ENCODE results near the gene AGMAT. TPM values are rescaled to one million over a fixed set of nuclear protein-coding genes. Genes with fewer than 3 reads are reported as not detected.

The AGMAT gene
- total and polyA plus RNA-seq, 2 of the 8 experiments (the other 6 are each of a cell fraction or from before 2014, with no cell fraction given), result 3.7 to 5.8 TPM

DNA sequence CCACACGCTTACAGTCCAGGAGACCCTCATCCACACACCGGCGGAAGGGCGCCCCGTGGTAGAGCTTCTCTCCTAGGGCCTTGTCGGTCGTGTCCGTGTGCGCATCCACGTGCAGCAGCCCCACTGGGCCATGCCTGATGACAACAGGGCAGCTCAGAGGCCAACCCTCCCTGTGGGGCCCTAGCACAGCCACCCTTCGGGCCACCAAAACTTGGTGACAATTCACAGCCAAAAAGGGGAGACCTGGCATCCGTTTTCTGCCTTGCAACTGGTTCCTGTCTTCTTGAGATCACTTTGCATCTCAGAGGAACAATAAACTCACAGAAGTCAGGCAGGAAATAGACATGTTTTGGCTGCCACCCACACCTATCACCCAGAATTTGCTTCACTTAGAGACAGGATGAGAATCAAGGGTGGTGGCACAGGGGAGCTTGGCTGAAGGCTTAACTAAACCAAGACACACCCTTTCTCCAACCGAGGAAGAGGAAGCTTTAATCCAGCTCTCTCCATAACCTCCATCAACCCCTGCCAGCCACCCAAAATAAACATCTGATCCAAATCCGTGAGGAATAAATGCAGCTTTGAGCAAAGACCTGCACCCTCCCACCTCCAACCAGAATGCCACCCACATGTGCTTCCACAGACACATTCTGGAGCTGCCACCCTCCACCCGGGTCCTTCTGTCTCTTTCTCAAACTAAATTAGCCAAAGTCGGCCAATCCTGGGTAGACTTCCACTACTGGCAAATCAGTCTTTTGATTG, 5.7 kb downstream of the AGMAT start:
- no peaks in the 10 kb centered on the region for H3K79me2 ChIP-seq (ENCODE audit: control insufficient read depth in 1 of 2, insufficient read depth in 2 of 2, low read length in 2 of 2)
- H3K4me3 ChIP-seq (ENCODE audit: extremely low read depth in 1 of 4, insufficient read depth in 2 of 4, low read depth in 3 of 4, low read length in 4 of 4), result no peak overlapping the region
- no peak overlapping the region for H3K14ac ChIP-seq (ENCODE audit: insufficient read length)
- no peak overlapping the region for H3K27ac ChIP-seq (ENCODE audit: low read depth, low read length)
- no peak overlapping the region for H2AK5ac ChIP-seq (ENCODE audit: low read depth, low read length)
- no peak overlapping the region for H3K56ac ChIP-seq (replicated peaks; ENCODE audit: insufficient read length, low read depth, low read length)
- no peaks in the 10 kb centered on the region for H3K9me3 ChIP-seq (ENCODE audit: insufficient read depth in 2 of 2, low read depth in 1 of 2, low read length in 1 of 2)
- H3K27me3 ChIP-seq (replicated peaks in 1 of 4; ENCODE audit: control insufficient read depth in 3 of 4, extremely low read depth in 1 of 4, insufficient read depth in 3 of 4, low read length in 3 of 4), result no peaks in the 10 kb centered on the region
- no peak overlapping the region for H3K4ac ChIP-seq (replicated peaks; ENCODE audit: insufficient read length, low read depth, low read length)
- FAIRE-seq, result no peak
- no peak for DNase-seq (ENCODE audit: low read depth in 1 of 2, low spot score in 2 of 2)
- H3K36me3 ChIP-seq (ENCODE audit: control insufficient read depth in 2 of 4, insufficient read depth in 4 of 4, low read length in 3 of 4), result peaks cover 0 to 3% (median 0%) of the 10 kb centered on the region in 4 experiments; a peak in 1 of 8 replicates
- no peak overlapping the region for H2BK12ac ChIP-seq (ENCODE audit: low read depth, low read length)
- WGBS, 2 experiments (ENCODE audit: extremely low coverage in 1 of 2, insufficient coverage in 1 of 2, insufficient read length in 1 of 2, insufficient replicate concordance in 2 of 2, low coverage in 1 of 2, low lambda C conversion rate in 2 of 2, missing lambda C conversion rate in 1 of 2), result 88% methylated on average over 15 of the region's 16 CpGs; no CpG with 5 or more reads in 1 of the 2 experiments
- H3K4me2 ChIP-seq (ENCODE audit: insufficient read depth in 1 of 2, low read depth in 2 of 2, low read length in 2 of 2), result no peak overlapping the region
- H3K23me2 ChIP-seq (ENCODE audit: low read depth, low read length), result no peaks in the 10 kb centered on the region; the same call in 1 of the 2 replicates
- peaks cover 2% of the 10 kb centered on the region in 2 experiments for H4K20me1 ChIP-seq (replicated peaks in 1 of 2; ENCODE audit: control insufficient read depth in 1 of 2, insufficient read depth in 2 of 2, low read length in 2 of 2)
- no peaks in the 10 kb centered on the region for H3K4me1 ChIP-seq (replicated peaks in 1 of 4; ENCODE audit: control insufficient read depth in 3 of 4, insufficient read depth in 4 of 4, low read length in 3 of 4)
- no peaks in the 10 kb centered on the region for H3K79me1 ChIP-seq (ENCODE audit: low read depth, low read length)
- no peak overlapping the region for H2AFZ ChIP-seq (ENCODE audit: low read length)
- H2BK120ac ChIP-seq (replicated peaks; ENCODE audit: low read depth, low read length), result no peak overlapping the region
- no peak overlapping the region for H2BK5ac ChIP-seq (ENCODE audit: low read depth, low read length)
- H4K5ac ChIP-seq (ENCODE audit: insufficient read length, low read depth, low read length), result no peak overlapping the region
- no peak overlapping the region for H3K18ac ChIP-seq (ENCODE audit: extremely low read depth, low read length)
- no peak overlapping the region for H2BK15ac ChIP-seq (ENCODE audit: low read length)
- H4K8ac ChIP-seq (ENCODE audit: extremely low read depth, insufficient read depth, low read length), result no peak overlapping the region
- ChIA-PET CTCF (ENCODE audit: partially characterized antibody) (interaction anchor here (1.3 kb wide), 2 partner anchors 12 to 47 kb away, joined by 4 to 6 read pairs; no protein-coding TSS in a partner anchor), POLR2A (ENCODE audit: partially characterized antibody) (interaction anchor here (0.8 to 4.2 kb wide), 3 partner anchors 8 to 39 kb away, joined by 3 to 23 read pairs (median 3); partner anchors contain the start of gene DDI2)
- no peak overlapping the region for H2BK20ac ChIP-seq (ENCODE audit: low read length)
- H4K91ac ChIP-seq (replicated peaks; ENCODE audit: insufficient read length, low read length), result no peak overlapping the region
- no peak overlapping the region for H3K9ac ChIP-seq (replicated peaks in 1 of 4; ENCODE audit: extremely low read depth in 1 of 4, low read depth in 3 of 4, low read length in 3 of 4)
- H3K23ac ChIP-seq (ENCODE audit: insufficient read length), result no peak overlapping the region
- no peak for TF ChIP-seq SUZ12 (IDR thresholded peaks at IDR 0.05; ENCODE audit: low read length)
- no peak for TF ChIP-seq BACH1 (IDR thresholded peaks at IDR 0.05; ENCODE audit: low read length)
- TF ChIP-seq TAF7 (optimal IDR thresholded peaks at IDR 0.05; ENCODE audit: borderline replicate concordance, low read depth, low read length), result no peak
- no peak for TF ChIP-seq NRF1 (IDR thresholded peaks at IDR 0.05; ENCODE audit: low read depth, low read length)
- no peak for TF ChIP-seq EZH2 (IDR thresholded peaks at IDR 0.05; ENCODE audit: low read depth, low read length, severe bottlenecking)
- no peak for TF ChIP-seq CBX5 (IDR thresholded peaks at IDR 0.05; ENCODE audit: low read depth, low read length)
- TF ChIP-seq GTF2F1 (IDR thresholded peaks at IDR 0.05; ENCODE audit: borderline replicate concordance, low read depth, low read length), result no peak
- TF ChIP-seq YY1 (IDR thresholded peaks at IDR 0.05; ENCODE audit: low read depth, low read length), result no peak
- TF ChIP-seq, protein P1, sequence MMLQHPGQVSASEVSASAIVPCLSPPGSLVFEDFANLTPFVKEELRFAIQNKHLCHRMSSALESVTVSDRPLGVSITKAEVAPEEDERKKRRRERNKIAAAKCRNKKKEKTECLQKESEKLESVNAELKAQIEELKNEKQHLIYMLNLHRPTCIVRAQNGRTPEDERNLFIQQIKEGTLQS (IDR thresholded peaks at IDR 0.05; ENCODE audit: insufficient read depth, low read depth, low read length), result no peak
- TF ChIP-seq, protein P2, sequence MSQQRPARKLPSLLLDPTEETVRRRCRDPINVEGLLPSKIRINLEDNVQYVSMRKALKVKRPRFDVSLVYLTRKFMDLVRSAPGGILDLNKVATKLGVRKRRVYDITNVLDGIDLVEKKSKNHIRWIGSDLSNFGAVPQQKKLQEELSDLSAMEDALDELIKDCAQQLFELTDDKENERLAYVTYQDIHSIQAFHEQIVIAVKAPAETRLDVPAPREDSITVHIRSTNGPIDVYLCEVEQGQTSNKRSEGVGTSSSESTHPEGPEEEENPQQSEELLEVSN (IDR thresholded peaks at IDR 0.05), result no peak
- no peak for TF ChIP-seq SIN3A (conservative IDR thresholded peaks at IDR 0.05 in 1 of 2, IDR thresholded peaks at IDR 0.05 in 1 of 2; ENCODE audit: low read depth in 1 of 2, low read length in 2 of 2)
